Renal cortical epithelial cell (primary cell): ENCODE data around the gene ATAD2B. TPM values are rescaled to one million over a fixed set of nuclear protein-coding genes. Genes with fewer than 3 reads are reported as not detected.
"Not testable (repeated sequence)": the region's sequence is repeated elsewhere in the genome, so short reads cannot be mapped to it uniquely, and the experiment has no call there.

Source experiments
- DNase-seq: peaks from one replicate; pipeline ENCODE4 v3.0.0-alpha.2; 2011; ENCODE audit warnings: low read depth
- total RNA-seq: library from RNA; depleted of rRNA; stranded (reverse); fragments of >200 nt; gene quantifications from 2 replicates; pipeline ENCODE4 v1.2.3, GENCODE V29; 2014

ATAD2B gene
- total RNA-seq, 1 donor from 2014 or later: 16.8 TPM

- DNase-seq: no peak
These were observed 180.6 kb downstream of the ATAD2B start for GRCh38 chr2:23746141-23746863.

- DNase-seq: peak; percentile 11
These were observed 181.2 kb downstream of the ATAD2B start for GRCh38 chr2:23745726-23746105.

- DNase-seq: no peak
These were observed 181.7 kb downstream of the ATAD2B start for GRCh38 chr2:23745068-23745725.

- DNase-seq: not testable (repeated sequence)
These were observed 190.1 kb downstream of the ATAD2B start for GRCh38 chr2:23736783-23737182.

GRCh38 chr2:23734416-23734815 lies 192.5 kb downstream of the ATAD2B start:
- DNase-seq: no peak

- DNase-seq: not testable (repeated sequence)
These were observed 203.9 kb downstream of the ATAD2B start for GRCh38 chr2:23723029-23723428.

GRCh38 chr2:23722255-23722654 lies 204.7 kb downstream of the ATAD2B start:
- DNase-seq: no peak

- DNase-seq: no peak
These were observed 205.5 kb downstream of the ATAD2B start for GRCh38 chr2:23721454-23721826.

- peak; percentile 13 for DNase-seq
These were observed 206.0 kb downstream of the ATAD2B start for GRCh38 chr2:23720705-23721453.

- no peak for DNase-seq
These were observed 207.2 kb downstream of the ATAD2B start for GRCh38 chr2:23719716-23720115.

- no peak for DNase-seq
These were observed 207.8 kb downstream of the ATAD2B start for GRCh38 chr2:23718931-23719700.

GRCh38 chr2:23713351-23713750 lies 213.6 kb downstream of the ATAD2B start:
- no peak for DNase-seq

GRCh38 chr2:23712756-23713151 lies 214.2 kb downstream of the ATAD2B start:
- DNase-seq: no peak

GRCh38 chr2:23711979-23712755 lies 214.8 kb downstream of the ATAD2B start:
- DNase-seq: peak; percentile 10

- no peak for DNase-seq
These were observed 217.6 kb downstream of the ATAD2B start for GRCh38 chr2:23709311-23709710.

- DNase-seq: no peak
These were observed 218.2 kb downstream of the ATAD2B start for GRCh38 chr2:23708771-23709170.

GRCh38 chr2:23707096-23707495 lies 219.8 kb downstream of the ATAD2B start:
- DNase-seq: no peak

GRCh38 chr2:23706613-23707078 lies 220.3 kb downstream of the ATAD2B start:
- no peak for DNase-seq

- DNase-seq: no peak
These were observed 220.9 kb downstream of the ATAD2B start for GRCh38 chr2:23705771-23706612.
